Liver (tissue), 3 donors: ENCODE measurements around the gene PDE9A.

ENCODE experiments used
- GABPA ChIP-seq, 2 donors: IDR thresholded peaks in 1 of 2; conservative IDR thresholded peaks in 1 of 2; 2 replicates each; pipeline ENCODE4 v1.6.1; 2016; ENCODE audit warnings: antibody characterized with exemption in 2 of 2, mild to moderate bottlenecking in 1 of 2, moderate library complexity in 1 of 2
- JUND ChIP-seq, 2 donors: IDR thresholded peaks; 2 replicates each; pipeline ENCODE4 v1.6.1; 2016; ENCODE audit warnings: antibody characterized with exemption in 2 of 2
- RAD21 ChIP-seq, 2 donors: IDR thresholded peaks; 2 replicates each; pipeline ENCODE4 v1.6.1; 2016; ENCODE audit warnings: antibody characterized with exemption in 2 of 2, mild to moderate bottlenecking in 2 of 2
- TAF1 ChIP-seq: conservative IDR thresholded peaks from 2 replicates; pipeline ENCODE4 v1.6.1; 2016; ENCODE audit warnings: antibody characterized with exemption, mild to moderate bottlenecking
- YY1 ChIP-seq: IDR thresholded peaks from 2 replicates; pipeline ENCODE4 v1.6.1; 2016; ENCODE audit warnings: antibody characterized with exemption, mild to moderate bottlenecking
- TF ChIP-seq, protein P1 (sequence below): IDR thresholded peaks from 2 replicates; pipeline ENCODE4 v1.6.1; 2016; ENCODE audit warnings: antibody characterized with exemption
- TF ChIP-seq, protein P2 (sequence below): fragments of 150-350 bp; IDR thresholded peaks from 2 replicates; pipeline ENCODE4 v1.5.1; 2017; ENCODE audit warnings: improper control_type of control experiment, low read depth, low read length; ENCODE audit not compliant: missing input control
- TF ChIP-seq, protein P3 (sequence below): IDR thresholded peaks from 2 replicates; pipeline ENCODE4 v1.6.1; 2016; ENCODE audit warnings: antibody characterized with exemption
- TF ChIP-seq, protein P4 (sequence below): IDR thresholded peaks from 2 replicates; pipeline ENCODE4 v1.6.1; 2016; ENCODE audit warnings: antibody characterized with exemption
- TF ChIP-seq, protein P5 (sequence below): IDR thresholded peaks from 2 replicates; pipeline ENCODE4 v1.6.1; 2016; ENCODE audit warnings: antibody characterized with exemption, mild to moderate bottlenecking
- donor health status: healthy.
- donor health status: healthy.

DNA sequence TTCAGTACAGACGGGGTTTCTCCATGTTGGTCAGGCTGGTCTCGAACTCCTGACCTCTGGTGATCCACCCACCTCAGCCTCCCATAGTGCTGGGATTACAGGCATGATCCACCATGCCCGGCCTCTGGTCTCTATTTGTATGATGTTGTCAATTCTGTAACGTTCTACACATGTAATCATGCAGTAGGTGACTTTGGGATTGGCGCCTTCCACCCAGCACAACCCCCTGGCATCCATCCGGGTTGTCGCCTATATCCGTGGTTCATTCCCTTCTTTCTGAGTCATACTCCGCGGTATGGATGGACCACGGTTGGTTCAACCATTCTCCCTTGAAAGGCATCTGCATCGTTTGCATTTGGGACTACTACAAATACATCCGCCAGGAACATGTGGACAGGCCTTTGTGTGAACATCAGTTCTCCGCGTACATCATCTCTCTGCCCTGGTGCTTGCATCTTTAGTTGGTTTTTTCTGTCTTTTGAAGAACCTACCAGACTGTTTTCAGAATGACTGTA is 72.1 kb downstream of the PDE9A start:
- TF ChIP-seq, protein P1, sequence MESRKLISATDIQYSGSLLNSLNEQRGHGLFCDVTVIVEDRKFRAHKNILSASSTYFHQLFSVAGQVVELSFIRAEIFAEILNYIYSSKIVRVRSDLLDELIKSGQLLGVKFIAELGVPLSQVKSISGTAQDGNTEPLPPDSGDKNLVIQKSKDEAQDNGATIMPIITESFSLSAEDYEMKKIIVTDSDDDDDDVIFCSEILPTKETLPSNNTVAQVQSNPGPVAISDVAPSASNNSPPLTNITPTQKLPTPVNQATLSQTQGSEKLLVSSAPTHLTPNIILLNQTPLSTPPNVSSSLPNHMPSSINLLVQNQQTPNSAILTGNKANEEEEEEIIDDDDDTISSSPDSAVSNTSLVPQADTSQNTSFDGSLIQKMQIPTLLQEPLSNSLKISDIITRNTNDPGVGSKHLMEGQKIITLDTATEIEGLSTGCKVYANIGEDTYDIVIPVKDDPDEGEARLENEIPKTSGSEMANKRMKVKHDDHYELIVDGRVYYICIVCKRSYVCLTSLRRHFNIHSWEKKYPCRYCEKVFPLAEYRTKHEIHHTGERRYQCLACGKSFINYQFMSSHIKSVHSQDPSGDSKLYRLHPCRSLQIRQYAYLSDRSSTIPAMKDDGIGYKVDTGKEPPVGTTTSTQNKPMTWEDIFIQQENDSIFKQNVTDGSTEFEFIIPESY, result no peak
- TF ChIP-seq YY1 (no peak), TAF1 (no peak), RAD21 (IDR thresholded peaks at IDR 0.05) (no peak), GABPA (IDR thresholded peaks at IDR 0.05 in 1 of 2, conservative IDR thresholded peaks at IDR 0.05 in 1 of 2) (no peak), JUND (IDR thresholded peaks at IDR 0.05) (no peak)
- TF ChIP-seq, protein P2, sequence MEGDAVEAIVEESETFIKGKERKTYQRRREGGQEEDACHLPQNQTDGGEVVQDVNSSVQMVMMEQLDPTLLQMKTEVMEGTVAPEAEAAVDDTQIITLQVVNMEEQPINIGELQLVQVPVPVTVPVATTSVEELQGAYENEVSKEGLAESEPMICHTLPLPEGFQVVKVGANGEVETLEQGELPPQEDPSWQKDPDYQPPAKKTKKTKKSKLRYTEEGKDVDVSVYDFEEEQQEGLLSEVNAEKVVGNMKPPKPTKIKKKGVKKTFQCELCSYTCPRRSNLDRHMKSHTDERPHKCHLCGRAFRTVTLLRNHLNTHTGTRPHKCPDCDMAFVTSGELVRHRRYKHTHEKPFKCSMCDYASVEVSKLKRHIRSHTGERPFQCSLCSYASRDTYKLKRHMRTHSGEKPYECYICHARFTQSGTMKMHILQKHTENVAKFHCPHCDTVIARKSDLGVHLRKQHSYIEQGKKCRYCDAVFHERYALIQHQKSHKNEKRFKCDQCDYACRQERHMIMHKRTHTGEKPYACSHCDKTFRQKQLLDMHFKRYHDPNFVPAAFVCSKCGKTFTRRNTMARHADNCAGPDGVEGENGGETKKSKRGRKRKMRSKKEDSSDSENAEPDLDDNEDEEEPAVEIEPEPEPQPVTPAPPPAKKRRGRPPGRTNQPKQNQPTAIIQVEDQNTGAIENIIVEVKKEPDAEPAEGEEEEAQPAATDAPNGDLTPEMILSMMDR, result no peak
- TF ChIP-seq, protein P3, sequence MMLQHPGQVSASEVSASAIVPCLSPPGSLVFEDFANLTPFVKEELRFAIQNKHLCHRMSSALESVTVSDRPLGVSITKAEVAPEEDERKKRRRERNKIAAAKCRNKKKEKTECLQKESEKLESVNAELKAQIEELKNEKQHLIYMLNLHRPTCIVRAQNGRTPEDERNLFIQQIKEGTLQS, result no peak
- TF ChIP-seq, protein P4, sequence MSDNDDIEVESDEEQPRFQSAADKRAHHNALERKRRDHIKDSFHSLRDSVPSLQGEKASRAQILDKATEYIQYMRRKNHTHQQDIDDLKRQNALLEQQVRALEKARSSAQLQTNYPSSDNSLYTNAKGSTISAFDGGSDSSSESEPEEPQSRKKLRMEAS, result no peak
- TF ChIP-seq, protein P5, sequence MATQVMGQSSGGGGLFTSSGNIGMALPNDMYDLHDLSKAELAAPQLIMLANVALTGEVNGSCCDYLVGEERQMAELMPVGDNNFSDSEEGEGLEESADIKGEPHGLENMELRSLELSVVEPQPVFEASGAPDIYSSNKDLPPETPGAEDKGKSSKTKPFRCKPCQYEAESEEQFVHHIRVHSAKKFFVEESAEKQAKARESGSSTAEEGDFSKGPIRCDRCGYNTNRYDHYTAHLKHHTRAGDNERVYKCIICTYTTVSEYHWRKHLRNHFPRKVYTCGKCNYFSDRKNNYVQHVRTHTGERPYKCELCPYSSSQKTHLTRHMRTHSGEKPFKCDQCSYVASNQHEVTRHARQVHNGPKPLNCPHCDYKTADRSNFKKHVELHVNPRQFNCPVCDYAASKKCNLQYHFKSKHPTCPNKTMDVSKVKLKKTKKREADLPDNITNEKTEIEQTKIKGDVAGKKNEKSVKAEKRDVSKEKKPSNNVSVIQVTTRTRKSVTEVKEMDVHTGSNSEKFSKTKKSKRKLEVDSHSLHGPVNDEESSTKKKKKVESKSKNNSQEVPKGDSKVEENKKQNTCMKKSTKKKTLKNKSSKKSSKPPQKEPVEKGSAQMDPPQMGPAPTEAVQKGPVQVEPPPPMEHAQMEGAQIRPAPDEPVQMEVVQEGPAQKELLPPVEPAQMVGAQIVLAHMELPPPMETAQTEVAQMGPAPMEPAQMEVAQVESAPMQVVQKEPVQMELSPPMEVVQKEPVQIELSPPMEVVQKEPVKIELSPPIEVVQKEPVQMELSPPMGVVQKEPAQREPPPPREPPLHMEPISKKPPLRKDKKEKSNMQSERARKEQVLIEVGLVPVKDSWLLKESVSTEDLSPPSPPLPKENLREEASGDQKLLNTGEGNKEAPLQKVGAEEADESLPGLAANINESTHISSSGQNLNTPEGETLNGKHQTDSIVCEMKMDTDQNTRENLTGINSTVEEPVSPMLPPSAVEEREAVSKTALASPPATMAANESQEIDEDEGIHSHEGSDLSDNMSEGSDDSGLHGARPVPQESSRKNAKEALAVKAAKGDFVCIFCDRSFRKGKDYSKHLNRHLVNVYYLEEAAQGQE, result no peak
